Activated T-helper 17 cell treated with anti-CD3 and anti-CD28 coated beads, Interleukin-2, amount 50 U/mL, for 72 hours (primary cell): ENCODE results near the gene NELFCD. TPM values are rescaled to one million over a fixed set of nuclear protein-coding genes. Genes with fewer than 3 reads are reported as not detected.
A peak's percentile ranks its signal among the peaks of the same experiment; 100 is the strongest.
"Not testable (repeated sequence)": the region's sequence is repeated elsewhere in the genome, so short reads cannot be mapped to it uniquely, and the experiment has no call there.

Experiments
- ATAC-seq: fragments of 150-1000 bp; cut with Tn5 transposase; replicated peaks from 2 replicates; pipeline ENCODE4 v1.10.0; 2021; ENCODE audit warnings: mild to moderate bottlenecking, moderate library complexity
- H3K27ac Mint-ChIP-seq: one replicate; pipeline ENCODE4 v1.8.0; 2022; ENCODE audit warnings: mixed read lengths
- H3K27me3 Mint-ChIP-seq: one replicate; pipeline ENCODE4 v1.8.0; 2022; ENCODE audit warnings: mixed read lengths
- H3K36me3 Mint-ChIP-seq: one replicate; pipeline ENCODE4 v1.8.0; 2022; ENCODE audit warnings: low read depth, mild to moderate bottlenecking, mixed read lengths
- H3K4me1 Mint-ChIP-seq: one replicate; pipeline ENCODE4 v1.8.0; 2022; ENCODE audit warnings: mixed read lengths
- H3K4me3 Mint-ChIP-seq: one replicate; pipeline ENCODE4 v1.8.0; 2022; ENCODE audit warnings: mild to moderate bottlenecking, mixed read lengths
- H3K9me3 Mint-ChIP-seq: one replicate; pipeline ENCODE4 v1.8.0; 2022; ENCODE audit warnings: mixed read lengths
- total RNA-seq, 2 donors: library from RNA; stranded (reverse); gene quantifications; one replicate each; pipeline ENCODE4 v1.2.3, GENCODE V29; 2022

The NELFCD gene
- total RNA-seq, 2 donors from 2014 or later: 92.7 to 124 TPM

DNA sequence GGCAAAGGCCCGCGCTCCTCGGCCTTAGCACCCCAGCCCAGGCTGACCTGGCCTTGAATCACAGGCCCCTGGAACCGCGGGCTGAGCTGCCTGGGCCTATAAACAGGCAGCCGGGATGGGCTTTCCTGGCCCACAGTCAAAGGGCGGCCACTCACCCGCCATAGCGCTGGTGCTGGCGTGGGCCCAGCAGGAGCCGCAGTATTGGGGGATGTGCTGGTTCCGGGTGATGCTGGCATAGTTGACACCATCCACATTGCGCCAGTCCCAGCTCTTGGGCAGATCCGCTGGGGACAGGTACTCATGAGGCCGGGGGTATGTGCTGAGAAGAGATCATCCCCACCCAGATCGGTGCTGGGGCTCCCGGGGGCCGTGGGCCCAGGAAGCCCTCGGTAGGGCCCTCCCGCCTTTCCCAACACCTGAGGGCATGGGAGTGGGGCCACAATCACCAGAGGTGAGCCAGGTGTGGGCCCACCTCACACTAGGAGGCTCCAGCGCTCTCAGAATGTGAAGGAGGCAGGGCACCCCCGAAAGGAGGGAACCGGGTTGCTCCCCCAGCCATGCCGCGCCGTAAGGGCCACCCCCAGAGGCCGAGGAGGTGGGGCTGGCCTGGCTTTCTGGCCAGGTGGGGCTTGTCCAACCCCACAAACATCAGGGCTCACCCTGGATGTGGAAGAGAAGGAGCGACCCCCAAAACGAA, 25.3 kb downstream of the NELFCD start:
- no peaks in the 10 kb centered on the region for H3K27me3 Mint-ChIP-seq
- no peak for ATAC-seq
- H3K9me3 Mint-ChIP-seq: no peaks in the 10 kb centered on the region
- peaks cover 40% of the 10 kb centered on the region for H3K4me1 Mint-ChIP-seq
- peak overlapping the region; percentile 87 for H3K4me3 Mint-ChIP-seq
- H3K36me3 Mint-ChIP-seq: peaks cover 15% of the 10 kb centered on the region
- peak overlapping the region; percentile 94 for H3K27ac Mint-ChIP-seq

DNA sequence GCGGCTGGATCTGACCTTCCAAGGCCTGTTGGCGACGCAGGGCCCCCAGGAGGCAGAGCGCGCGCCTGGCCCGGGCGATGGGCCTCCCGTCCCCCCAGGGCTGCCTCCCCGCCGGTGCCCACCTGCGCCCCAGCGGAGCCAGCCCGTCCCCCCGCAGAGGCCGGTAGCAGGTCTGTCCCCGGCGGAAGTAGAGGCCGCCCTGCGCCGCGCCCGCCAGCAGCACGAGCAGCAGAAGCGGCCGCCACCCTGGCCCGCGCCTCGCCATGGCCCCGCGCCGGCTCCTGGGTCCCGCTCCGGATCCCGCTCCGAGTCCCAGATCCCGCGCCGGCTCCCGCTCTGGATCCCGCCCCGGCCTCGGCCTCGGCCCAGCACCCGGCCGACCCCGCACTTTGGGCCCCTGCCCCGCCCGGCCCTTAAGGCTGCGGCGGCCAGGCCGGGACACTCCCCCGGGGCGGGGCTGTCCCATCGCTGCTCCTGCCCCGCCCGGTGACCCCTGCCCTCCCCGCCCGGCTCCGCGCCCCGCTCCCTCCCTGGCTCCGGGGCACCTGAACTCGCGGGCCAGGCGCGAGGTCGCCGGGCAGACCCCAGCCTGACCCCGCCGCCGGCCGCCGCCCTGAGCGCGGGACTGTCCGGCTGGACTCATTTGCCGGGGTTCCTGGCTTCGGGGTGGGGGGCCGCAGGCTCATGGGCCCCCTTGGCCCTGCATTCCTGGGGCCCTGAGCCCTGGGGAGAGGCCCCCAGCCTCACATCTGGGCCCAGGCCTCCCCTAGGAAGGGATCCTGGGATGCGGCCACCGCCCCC, 26.0 kb downstream of the NELFCD start, which contains the start of gene CTSZ:
TSS of gene CTSZ (minus strand) at position 391 of the 801 bp plus-strand sequence. CDS start at position 265, 126 bp downstream.
- Mint-ChIP-seq H3K9me3 (no peaks in the 10 kb centered on the region), H3K36me3 (peaks cover 15% of the 10 kb centered on the region), H3K4me3 (peak within 1 kb of the TSS; percentile 87), H3K27ac (peak within 1 kb of the TSS; percentile 94), H3K4me1 (peaks cover 43% of the 10 kb centered on the region), H3K27me3 (no peaks in the 10 kb centered on the region)
- ATAC-seq: peak; percentile 82

DNA sequence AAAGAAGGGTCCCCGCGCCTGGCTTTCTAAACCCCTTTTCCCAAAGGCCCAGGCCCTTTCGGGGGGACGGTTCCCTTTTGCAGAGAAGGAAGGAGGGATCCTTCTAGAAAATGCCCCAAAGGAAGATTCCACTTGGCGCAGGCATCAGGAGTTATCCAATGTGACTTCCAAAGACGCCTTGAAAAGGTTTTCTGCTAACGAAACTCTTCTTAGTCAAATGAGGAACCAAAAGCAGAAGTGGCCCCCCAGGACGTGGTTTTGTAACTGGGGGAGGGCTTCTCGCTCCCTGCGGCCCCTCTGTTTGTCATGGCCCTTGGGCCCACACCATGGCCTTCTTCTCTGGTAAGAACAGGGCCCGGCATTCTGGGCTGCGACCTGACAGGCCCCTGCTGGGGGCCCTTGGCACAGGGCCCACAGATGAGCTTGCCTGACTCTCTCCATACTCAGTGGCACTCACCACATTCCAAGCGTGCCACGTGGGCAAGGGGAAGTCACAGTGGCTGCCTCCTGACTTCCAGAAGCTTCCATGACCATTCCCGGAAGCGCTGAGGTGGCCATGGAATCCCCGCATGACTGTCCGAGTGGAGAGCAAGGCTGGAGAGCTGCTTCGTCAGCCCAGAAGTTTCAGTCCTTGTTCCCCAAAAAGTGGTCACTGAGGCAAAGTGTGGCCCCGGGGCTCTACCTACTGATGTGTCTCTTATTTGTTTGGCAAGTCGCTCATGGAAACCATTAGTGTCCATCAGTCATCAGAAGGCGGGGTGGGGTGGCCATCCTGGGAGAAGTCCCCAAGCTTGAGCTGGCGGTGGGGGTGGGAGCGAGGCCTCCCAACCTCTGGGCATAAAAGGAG, 26.8 kb downstream of the NELFCD start:
- H3K4me3 Mint-ChIP-seq: peak overlapping the region; percentile 69
- H3K9me3 Mint-ChIP-seq: no peaks in the 10 kb centered on the region
- H3K36me3 Mint-ChIP-seq: peaks cover 15% of the 10 kb centered on the region
- ATAC-seq: no peak
- H3K4me1 Mint-ChIP-seq: peaks cover 36% of the 10 kb centered on the region
- no peaks in the 10 kb centered on the region for H3K27me3 Mint-ChIP-seq
- no peak overlapping the region for H3K27ac Mint-ChIP-seq

DNA sequence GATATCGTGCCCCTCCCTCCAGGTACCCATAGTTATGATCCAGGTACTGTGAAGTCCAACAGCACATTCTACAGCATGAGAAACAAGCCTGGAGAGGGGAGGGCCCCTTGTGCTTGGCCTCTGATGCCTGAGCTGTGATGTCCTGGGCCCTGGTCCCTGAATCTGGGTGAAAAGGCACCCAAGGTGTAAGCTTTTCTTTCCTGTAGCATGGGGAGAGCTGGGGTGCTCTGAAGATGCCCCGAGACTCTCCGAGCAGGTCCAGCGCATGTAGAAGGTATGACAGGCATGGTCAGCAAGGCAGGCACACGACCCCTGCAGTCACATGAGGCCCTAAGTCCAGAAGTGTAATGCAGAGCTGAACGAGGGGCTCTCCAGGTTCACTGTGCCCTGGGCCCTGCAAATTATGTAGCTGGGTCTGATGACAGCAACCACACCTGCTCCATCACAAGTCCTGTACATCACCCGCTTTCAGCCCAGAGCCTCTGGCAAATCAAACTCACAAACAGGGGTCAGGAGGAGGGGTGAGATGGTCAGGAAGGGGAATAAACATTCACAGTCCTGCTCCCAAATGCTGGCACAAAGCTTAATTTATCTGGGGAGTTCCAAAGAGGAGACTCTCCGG, 27.8 kb downstream of the NELFCD start:
- Mint-ChIP-seq H3K36me3 (peaks cover 13% of the 10 kb centered on the region), H3K27ac (no peak overlapping the region), H3K27me3 (no peaks in the 10 kb centered on the region), H3K4me3 (no peak overlapping the region), H3K4me1 (peaks cover 36% of the 10 kb centered on the region), H3K9me3 (no peaks in the 10 kb centered on the region)
- no peak for ATAC-seq

DNA sequence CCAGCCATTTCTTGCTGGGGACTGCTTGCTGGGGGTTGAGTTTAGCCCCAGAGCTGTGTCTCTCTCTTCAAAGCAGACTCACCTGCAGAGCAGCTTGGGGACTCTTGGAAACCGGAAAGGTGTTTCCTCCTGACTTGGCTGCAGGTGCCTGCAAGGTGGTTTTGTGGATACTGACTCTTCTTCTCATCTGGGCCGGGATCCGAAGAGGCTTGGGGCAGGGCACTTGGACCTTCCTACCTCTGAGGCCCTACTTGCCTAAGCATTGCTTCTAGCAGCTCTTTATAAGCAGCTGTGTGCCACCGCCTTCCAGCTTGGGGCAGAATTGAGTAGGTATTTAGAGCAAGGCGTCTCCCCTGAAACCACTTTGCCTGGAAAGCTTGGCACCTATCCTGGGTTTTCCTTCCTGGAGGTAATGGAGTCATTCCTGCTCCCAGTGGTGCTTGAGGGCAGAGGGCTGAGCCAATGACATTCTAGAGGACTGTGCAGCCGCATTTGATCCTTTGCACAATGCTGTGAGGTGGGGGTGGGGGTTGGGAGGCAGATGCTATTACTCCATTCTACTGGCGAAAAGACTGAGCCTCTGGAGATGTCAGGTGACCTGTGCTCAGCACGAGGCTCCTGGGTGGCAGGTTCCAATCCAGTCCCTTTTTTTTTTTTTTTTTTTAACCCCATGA, 29.4 kb downstream of the NELFCD start:
- H3K4me3 Mint-ChIP-seq: no peak overlapping the region
- H3K27me3 Mint-ChIP-seq: no peaks in the 10 kb centered on the region
- peaks cover 29% of the 10 kb centered on the region for H3K4me1 Mint-ChIP-seq
- H3K36me3 Mint-ChIP-seq: no peaks in the 10 kb centered on the region
- H3K9me3 Mint-ChIP-seq: no peaks in the 10 kb centered on the region
- no peak overlapping the region for H3K27ac Mint-ChIP-seq
- no peak for ATAC-seq

DNA sequence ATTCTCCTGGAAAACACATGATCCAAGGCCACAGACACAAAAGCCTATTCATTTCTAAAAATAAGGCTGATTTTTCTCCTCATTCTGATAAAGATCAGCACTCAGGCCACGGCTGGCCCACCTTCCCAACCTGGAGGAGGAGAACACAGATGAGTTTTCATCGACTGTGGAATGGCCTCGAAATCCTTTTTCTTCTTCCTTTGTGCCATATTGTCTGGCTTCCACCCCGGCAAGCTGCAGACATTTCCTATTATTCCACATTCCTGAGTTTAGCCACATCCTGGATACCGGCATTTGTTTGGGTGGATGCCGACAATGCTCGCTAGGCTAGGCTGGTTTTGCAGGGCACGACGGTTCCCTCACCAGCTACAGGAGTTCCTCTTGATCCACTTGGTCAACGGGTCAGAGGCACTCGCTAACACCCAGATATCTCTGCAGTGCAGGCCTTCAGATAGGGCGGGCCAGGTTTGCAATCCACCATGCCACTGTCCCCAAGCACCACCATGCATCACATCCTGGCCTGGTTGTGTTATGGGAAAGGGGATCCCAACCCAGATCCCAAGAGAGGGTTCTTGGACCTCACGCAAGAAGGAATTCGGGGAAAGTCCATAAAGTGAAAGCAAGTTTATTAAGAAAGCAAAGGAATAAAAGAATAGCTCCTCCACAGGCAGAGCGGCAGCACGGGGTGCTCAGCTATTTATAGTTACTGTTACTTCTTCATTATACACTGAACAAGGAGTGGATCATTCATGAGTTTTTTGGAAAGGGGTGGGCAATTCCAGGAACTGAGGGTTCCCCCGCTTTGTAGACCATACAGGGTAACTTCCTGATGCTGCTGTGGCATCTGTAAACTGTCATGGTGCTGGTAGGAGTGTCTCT, 30.2 kb downstream of the NELFCD start:
- H3K27me3 Mint-ChIP-seq: no peaks in the 10 kb centered on the region
- no peak overlapping the region for H3K4me3 Mint-ChIP-seq
- H3K9me3 Mint-ChIP-seq: no peaks in the 10 kb centered on the region
- H3K4me1 Mint-ChIP-seq: peaks cover 26% of the 10 kb centered on the region
- H3K27ac Mint-ChIP-seq: no peak overlapping the region
- no peaks in the 10 kb centered on the region for H3K36me3 Mint-ChIP-seq
- no peak for ATAC-seq

DNA sequence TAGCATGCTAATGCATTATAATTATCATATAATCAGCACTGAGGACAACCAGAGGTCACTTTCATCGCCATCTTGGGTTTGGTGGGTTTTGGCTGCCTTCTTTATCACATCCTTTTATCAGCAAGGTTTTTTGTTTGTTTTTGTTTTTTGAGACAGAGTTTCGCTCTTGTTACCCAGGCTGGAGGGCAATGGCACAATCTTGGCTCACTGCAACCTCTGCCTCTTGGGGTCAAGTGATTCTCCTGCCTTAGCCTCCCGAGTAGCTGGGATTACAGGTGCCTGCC, 30.8 kb downstream of the NELFCD start:
- not testable (repeated sequence) for H3K36me3 Mint-ChIP-seq, H3K27me3 Mint-ChIP-seq, H3K9me3 Mint-ChIP-seq, H3K27ac Mint-ChIP-seq, H3K4me3 Mint-ChIP-seq, ATAC-seq
- H3K4me1 Mint-ChIP-seq: peaks cover 31% of the 10 kb centered on the region

DNA sequence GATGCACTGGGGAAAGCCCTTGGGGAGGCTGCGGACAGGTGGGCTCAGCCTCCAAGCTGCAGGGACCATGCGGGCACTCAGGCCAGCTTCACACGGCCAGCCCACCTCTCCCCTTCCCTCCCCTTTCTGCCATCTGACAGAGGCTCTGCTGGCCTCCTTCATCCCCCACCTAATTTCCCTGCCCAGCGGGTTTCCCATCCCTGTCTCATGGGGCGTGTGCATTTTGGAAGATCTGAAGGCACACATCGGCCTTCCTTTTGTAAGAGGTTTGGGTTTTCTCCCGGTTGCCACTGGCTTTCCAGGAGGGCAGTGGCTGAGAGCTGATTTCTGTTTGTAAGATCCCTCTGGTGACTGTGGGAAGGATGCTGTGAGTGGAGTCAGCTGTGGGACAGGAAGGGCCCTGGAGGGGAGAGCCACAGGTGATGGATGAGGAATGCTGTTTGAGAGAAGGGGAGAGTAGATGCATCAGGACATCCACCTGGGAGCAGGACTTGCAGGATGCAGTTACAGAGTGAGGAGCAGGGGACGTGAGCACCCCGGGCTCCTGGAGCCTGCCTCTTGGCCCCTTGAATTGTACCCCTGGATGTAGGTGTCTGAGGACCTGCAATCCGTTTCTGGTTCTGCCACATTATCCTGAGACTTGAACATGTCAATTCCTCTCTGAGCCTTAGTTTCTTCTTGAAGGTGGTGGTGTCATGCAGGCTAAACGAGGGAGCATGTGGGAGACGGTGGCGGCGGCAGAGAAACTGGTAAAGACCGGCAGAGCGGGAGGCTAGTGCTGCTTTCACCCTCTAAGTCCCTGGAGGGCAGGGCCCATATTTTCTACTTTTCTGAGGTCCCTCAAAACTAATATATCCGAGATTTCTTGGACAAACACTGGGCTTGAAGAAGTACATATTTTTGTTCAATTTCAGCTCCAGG, 32.2 kb downstream of the NELFCD start:
- Mint-ChIP-seq H3K4me3 (peak overlapping the region; percentile 30), H3K27ac (peak overlapping the region; percentile 63), H3K36me3 (no peaks in the 10 kb centered on the region), H3K27me3 (no peaks in the 10 kb centered on the region), H3K9me3 (no peaks in the 10 kb centered on the region), H3K4me1 (peaks cover 37% of the 10 kb centered on the region)
- no peak for ATAC-seq

DNA sequence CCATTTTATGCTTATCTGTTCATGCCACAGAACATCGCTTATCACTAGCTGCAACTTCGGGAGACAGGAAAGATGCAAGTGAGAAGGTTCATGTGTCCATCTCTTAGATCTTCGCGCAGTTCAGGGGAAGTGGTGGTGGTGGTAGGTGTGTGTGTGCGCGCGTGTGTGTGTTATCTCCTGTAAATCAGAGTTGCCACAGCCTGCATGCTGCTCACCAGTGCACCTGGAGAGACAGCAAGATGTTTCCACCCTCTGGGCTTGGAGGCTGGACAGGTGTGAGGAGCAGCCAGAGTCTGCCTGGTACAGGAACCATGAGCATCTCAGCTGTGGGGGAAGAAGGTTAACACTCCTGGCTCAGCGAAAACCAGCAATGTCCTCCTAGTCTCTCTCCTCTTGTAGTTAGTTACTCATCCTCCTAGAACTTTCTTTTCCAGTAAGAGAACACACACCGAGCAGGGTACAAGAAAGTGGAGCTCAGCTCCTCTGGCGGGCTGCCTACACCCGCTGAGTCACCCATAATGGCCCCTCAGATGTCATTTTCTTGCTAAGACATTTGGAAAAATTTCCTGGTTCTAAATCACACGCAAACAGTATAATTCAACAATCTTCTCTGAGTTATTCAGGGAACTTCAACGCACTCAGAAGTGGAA, 33.0 kb downstream of the NELFCD start:
- ATAC-seq: peak; percentile 69
- Mint-ChIP-seq H3K27ac (peak overlapping the region; percentile 8), H3K36me3 (no peaks in the 10 kb centered on the region), H3K4me1 (peaks cover 37% of the 10 kb centered on the region), H3K27me3 (no peaks in the 10 kb centered on the region), H3K9me3 (no peaks in the 10 kb centered on the region), H3K4me3 (peak overlapping the region; percentile 30)

DNA sequence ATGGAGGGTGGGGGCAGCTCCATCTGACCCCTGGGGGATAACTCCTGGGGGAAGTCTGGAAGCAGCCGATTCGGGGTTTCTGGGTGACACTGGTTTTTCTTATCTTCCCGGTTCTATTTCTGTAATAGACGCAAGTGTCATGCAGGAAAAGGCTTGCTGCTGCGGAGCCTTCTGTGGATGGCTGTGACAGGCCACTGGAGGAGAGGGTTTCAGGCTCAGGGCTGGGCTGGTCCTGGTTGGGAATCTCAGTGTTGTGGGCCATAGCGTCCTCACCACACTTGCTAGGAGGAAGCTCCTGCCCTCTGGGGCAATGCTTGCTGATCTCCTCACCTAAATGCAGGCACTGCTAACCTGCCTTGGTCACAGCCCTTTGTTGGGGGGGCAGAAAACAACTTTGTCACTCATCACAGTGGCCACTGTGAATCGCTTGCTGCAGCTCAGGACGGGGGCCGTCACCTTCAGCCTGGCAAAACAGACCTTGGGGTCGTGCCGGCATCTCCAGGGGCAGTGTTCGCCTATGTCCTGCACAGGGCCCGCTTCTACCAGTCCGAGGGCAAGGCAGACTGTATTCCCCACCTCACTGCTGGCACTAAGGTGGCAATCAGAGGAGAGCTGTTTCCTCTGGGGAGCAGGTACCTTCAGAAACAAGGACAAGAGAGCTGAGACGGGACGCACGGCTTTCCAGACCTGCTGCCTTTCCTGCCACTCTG, 33.8 kb downstream of the NELFCD start:
- no peaks in the 10 kb centered on the region for H3K27me3 Mint-ChIP-seq
- no peak for ATAC-seq
- H3K4me1 Mint-ChIP-seq: peaks cover 37% of the 10 kb centered on the region
- H3K4me3 Mint-ChIP-seq: peak overlapping the region; percentile 30
- peak overlapping the region; percentile 8 for H3K27ac Mint-ChIP-seq
- no peaks in the 10 kb centered on the region for H3K9me3 Mint-ChIP-seq
- no peaks in the 10 kb centered on the region for H3K36me3 Mint-ChIP-seq

DNA sequence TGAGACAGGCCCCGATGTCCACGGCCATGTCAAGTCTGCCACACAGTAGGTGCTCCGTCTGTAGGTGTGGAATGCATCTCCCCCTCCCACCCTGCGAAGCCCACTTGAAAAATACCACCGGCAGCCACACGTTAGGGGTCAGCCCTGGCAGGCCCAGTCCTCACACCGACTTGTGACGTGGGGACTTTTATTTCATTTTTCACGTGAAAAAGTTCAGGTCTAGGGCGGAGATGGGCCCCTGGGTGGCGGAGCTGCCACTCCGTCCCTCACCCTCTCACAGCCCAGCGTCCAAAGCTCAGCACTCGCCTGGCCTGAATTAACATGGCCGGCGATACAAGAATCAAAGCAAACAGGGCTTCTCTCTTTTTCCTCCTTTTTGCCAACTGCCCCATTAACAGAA, 34.4 kb downstream of the NELFCD start:
- Mint-ChIP-seq H3K9me3 (no peaks in the 10 kb centered on the region), H3K27me3 (no peaks in the 10 kb centered on the region), H3K4me3 (no peak overlapping the region), H3K36me3 (no peaks in the 10 kb centered on the region), H3K27ac (no peak overlapping the region), H3K4me1 (peaks cover 37% of the 10 kb centered on the region)
- ATAC-seq: no peak
